VCaP (cell line): ENCODE measurements around the gene PRH1.

Experiments used
- H3K27ac ChIP-seq: fragments of 450-650 bp; 2 replicates; pipeline ENCODE4 v1.5.1; 2017
- CTCF ChIP-seq: fragments of 450-650 bp; conservative IDR thresholded peaks from 2 replicates; pipeline ENCODE4 v1.5.1; 2017; ENCODE audit warnings: mild to moderate bottlenecking, moderate library complexity

The PRH1 gene

GRCh38 chr12:10867381-10867780 is 16.7 kb downstream of the PRH1 start:
- no peak overlapping the region; the same call in 1 of the 2 replicates for H3K27ac ChIP-seq
- TF ChIP-seq CTCF: peak; percentile 81

- no peak for TF ChIP-seq CTCF
Observed at GRCh38 chr12:10863512-10864218, 20.4 kb downstream of the PRH1 start.

DNA sequence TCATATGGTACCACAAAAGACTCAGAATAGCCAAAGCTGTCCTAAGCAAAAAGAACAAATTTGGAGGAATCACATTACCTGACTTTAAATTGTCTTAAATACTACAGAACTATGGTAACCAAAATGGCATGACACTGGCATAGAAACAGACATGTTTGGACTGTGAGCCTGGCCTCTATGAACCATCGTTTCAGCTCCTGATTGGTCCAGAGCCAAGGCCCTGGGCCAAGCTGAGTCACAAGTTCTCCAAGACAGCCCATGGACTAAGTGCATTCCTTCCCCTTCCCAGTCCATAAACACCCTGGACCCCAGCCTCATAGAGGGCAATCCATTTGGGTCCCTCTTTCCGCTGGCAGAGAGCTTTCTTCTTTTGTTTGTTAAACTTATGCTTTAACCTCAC is 22.7 kb downstream of the PRH1 start:
- H3K27ac ChIP-seq: no peak overlapping the region
- TF ChIP-seq CTCF: no peak

More at GRCh38 chr12:10863512-10864218, 20.4 kb downstream of the PRH1 start:
- H3K27ac ChIP-seq: no peak overlapping the region

- TF ChIP-seq CTCF: no peak
- H3K27ac ChIP-seq: no peak overlapping the region
Observed at GRCh38 chr12:10855807-10856206, 28.2 kb downstream of the PRH1 start.

- no peak overlapping the region for H3K27ac ChIP-seq
- no peak for TF ChIP-seq CTCF
Observed at GRCh38 chr12:10853776-10854175, 30.3 kb downstream of the PRH1 start.

DNA sequence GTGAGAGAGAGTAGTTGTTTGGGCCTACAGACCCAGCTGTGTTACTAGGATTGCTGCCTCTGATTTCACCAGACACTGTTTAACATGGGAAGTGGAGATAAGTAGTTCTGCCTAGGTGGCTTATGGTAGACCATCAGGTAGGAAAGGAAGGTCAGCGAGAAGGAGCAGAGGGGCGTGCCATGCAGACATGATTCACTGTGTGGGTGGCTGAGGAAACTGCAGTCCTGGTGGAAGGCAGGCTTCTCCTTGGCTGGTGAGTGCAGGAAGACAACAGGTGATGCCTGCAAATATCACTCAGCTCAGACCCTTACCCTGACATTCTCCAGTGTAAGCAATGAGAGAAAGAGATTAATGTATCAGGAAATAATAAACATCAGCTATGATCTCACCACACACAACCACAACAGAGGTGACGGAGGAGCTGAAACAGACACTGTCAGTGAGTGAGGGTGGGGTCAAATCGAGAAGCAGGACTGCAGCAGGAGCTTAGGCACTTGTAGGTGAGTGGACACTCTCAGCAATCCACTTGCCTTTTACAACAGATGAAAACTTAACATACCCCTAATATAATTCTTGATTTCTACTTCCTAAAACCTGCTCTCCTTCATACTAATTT is 32.7 kb downstream of the PRH1 start:
- H3K27ac ChIP-seq: no peak overlapping the region
- no peak for TF ChIP-seq CTCF

DNA sequence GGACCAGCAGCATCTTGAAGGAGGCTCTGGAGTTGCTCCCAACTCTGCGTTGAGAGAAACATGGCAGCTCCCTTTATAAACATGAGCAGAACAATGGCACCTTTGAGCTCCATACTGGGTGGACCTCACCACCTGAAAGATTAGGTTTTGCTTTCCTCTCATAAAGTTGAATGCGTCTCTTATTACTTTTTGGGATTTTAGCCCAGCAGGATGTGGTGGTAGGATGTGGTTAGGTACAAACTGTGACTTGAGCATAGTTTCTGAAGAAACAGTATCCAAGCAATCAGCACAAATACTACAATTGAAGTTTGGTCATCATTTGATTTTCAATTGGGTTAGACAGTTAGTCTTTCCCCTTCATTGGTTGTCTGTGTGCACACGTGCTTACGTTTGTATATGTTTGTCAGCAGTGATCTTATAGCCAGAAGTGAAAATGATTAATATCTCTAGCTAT is 34.6 kb downstream of the PRH1 start, which contains the start of gene PRR4:
TSS of gene PRR4 (minus strand) at position 51 of the 454 bp plus-strand sequence. CDS start at position 13, 38 bp downstream.
- H3K27ac ChIP-seq: no peak within 1 kb of the TSS
- TF ChIP-seq CTCF: no peak
